ENCODE data around the gene COL16A1. TPM values are rescaled to one million over a fixed set of nuclear protein-coding genes. Genes with fewer than 3 reads are reported as not detected.

The COL16A1 gene
- total and polyA plus RNA-seq, 2 of the 13 experiments (the other 11 are each of a cell fraction or from before 2014, with no cell fraction given), result 4.3 to 12.2 TPM

GRCh38 chr1:31674626-31675025, 29.2 kb downstream of the COL16A1 start (continued):
- TF ChIP-seq ZBTB34 (CRISPR knock-in tag; IDR thresholded peaks at IDR 0.05), result no peak

GRCh38 chr1:31673433-31673832, 30.4 kb downstream of the COL16A1 start:
- BruUV-seq (replicated peaks), result no TSS peak
- 86% methylated on average over 9 of the region's 9 CpGs for WGBS (ENCODE audit: low lambda C conversion rate)
- H3K4me2 ChIP-seq (ENCODE audit: low read depth, low read length), result no peak overlapping the region
- H3K9ac ChIP-seq (ENCODE audit: insufficient read depth, low read depth, low read length), result no peak overlapping the region
- H3K79me2 ChIP-seq (ENCODE audit: insufficient read depth, low read length), result no peaks in the 10 kb centered on the region
- no peak for TF ChIP-seq ZNF329 (CRISPR knock-in tag; IDR thresholded peaks at IDR 0.05; ENCODE audit: low read depth)
- no peak for TF ChIP-seq ZMAT5 (CRISPR knock-in tag; IDR thresholded peaks at IDR 0.05; ENCODE audit: borderline replicate concordance, low read depth)
- no peak for TF ChIP-seq MLXIP (CRISPR knock-in tag; IDR thresholded peaks at IDR 0.05; ENCODE audit: borderline replicate concordance)
- no peak for TF ChIP-seq NFE2L2 (IDR thresholded peaks at IDR 0.05; ENCODE audit: low read length)
- TF ChIP-seq ZNF121 (CRISPR knock-in tag; IDR thresholded peaks at IDR 0.05), result no peak
- TF ChIP-seq MED8 (CRISPR knock-in tag; IDR thresholded peaks at IDR 0.05; ENCODE audit: insufficient replicate concordance), result no peak
- TF ChIP-seq NCOR1 (IDR thresholded peaks at IDR 0.05; ENCODE audit: borderline replicate concordance, low read length), result no peak
- no peak for TF ChIP-seq ZNF10 (CRISPR knock-in tag; IDR thresholded peaks at IDR 0.05; ENCODE audit: borderline replicate concordance, low read depth)
- TF ChIP-seq RBAK (CRISPR knock-in tag; IDR thresholded peaks at IDR 0.05), result no peak
- TF ChIP-seq ETS1 (CRISPR knock-in tag; IDR thresholded peaks at IDR 0.05), result no peak
- no peaks in the 10 kb centered on the region for H3K36me3 ChIP-seq (replicated peaks in 1 of 2; ENCODE audit: control insufficient read depth in 1 of 2, insufficient read depth in 2 of 2, low read length in 2 of 2)
- ChIA-PET CTCF (ENCODE audit: low intra/inter-chr PET ratio, low total read pairs) (no interaction called here), POLR2A (no interaction called here)
- no peak for ATAC-seq
- no peaks in the 10 kb centered on the region for H3K4me1 ChIP-seq (ENCODE audit: insufficient read depth, low read length)
- H3K9me3 ChIP-seq (ENCODE audit: low read length), result no peaks in the 10 kb centered on the region
- no peak overlapping the region for H3K4me3 ChIP-seq (replicated peaks in 1 of 3; ENCODE audit: insufficient read depth in 1 of 3, low read depth in 2 of 3, low read length in 3 of 3)
- H2AFZ ChIP-seq (ENCODE audit: low read length), result no peak overlapping the region
- H3K27me3 ChIP-seq (ENCODE audit: control insufficient read depth in 1 of 2, insufficient read depth in 2 of 2, low read length in 2 of 2), result no peaks in the 10 kb centered on the region
- in situ Hi-C loops (cut with HindIII; ENCODE audit: extremely low pct_ligation_motif_present, low pct_unique_long_range_greater_than_20kb) (no loop called here), intact Hi-C loops (cut with micrococcal nuclease; ENCODE audit: unreplicated experiment) (no loop called here)
- FAIRE-seq, result no peak
- DNase-seq (ENCODE audit: low spot score), result no peak
- H4K20me1 ChIP-seq (ENCODE audit: insufficient read depth, low read length), result no peaks in the 10 kb centered on the region
- no peak overlapping the region for H3K27ac ChIP-seq (ENCODE audit: extremely low read length, insufficient read depth, low read length)
